ENCODE data around the gene UNC5A.

UNC5A gene

GRCh38 chr5:176800024-176800423, 10.3 kb upstream of the UNC5A start:
- no peak for DNase-seq (ENCODE audit: low read depth, low spot score)

GRCh38 chr5:176802116-176802784, 8.1 kb upstream of the UNC5A start:
- DNase-seq (ENCODE audit: low read depth, low spot score), result no peak

GRCh38 chr5:176803068-176803942, 7.1 kb upstream of the UNC5A start:
- DNase-seq (ENCODE audit: low read depth, low spot score), result no peak

- peak; percentile 62 for DNase-seq (ENCODE audit: low read depth, low spot score)
Measured at GRCh38 chr5:176803943-176804498, 6.3 kb upstream of the UNC5A start.

GRCh38 chr5:176806137-176806536, 4.2 kb upstream of the UNC5A start:
- peak; percentile 53 for DNase-seq (ENCODE audit: low read depth, low spot score)

- no peak for DNase-seq (ENCODE audit: low read depth, low spot score)
Measured at GRCh38 chr5:176809544-176810080, 747 bp upstream of the UNC5A start.

GRCh38 chr5:176810687-176811501, 535 bp downstream of the UNC5A start:
- peak; percentile 61 for DNase-seq (ENCODE audit: low read depth, low spot score)

GRCh38 chr5:176812269-176813259, 2.2 kb downstream of the UNC5A start:
- DNase-seq (ENCODE audit: low read depth, low spot score), result peak; percentile 68

- DNase-seq (ENCODE audit: low read depth, low spot score), result no peak
Measured at GRCh38 chr5:176813587-176814312, 3.4 kb downstream of the UNC5A start.

GRCh38 chr5:176814313-176814685, 3.9 kb downstream of the UNC5A start:
- no peak for DNase-seq (ENCODE audit: low read depth, low spot score)

GRCh38 chr5:176814836-176815438, 4.6 kb downstream of the UNC5A start:
- DNase-seq (ENCODE audit: low read depth, low spot score), result no peak

GRCh38 chr5:176816043-176816745, 5.8 kb downstream of the UNC5A start:
- DNase-seq (ENCODE audit: low read depth, low spot score), result no peak

GRCh38 chr5:176816791-176817347, 6.5 kb downstream of the UNC5A start:
- no peak for DNase-seq (ENCODE audit: low read depth, low spot score)

GRCh38 chr5:176817369-176817840, 7.0 kb downstream of the UNC5A start:
- peak; percentile 46 for DNase-seq (ENCODE audit: low read depth, low spot score)

- DNase-seq (ENCODE audit: low read depth, low spot score), result peak; percentile 61
Measured at GRCh38 chr5:176817841-176818377, 7.5 kb downstream of the UNC5A start.

GRCh38 chr5:176818391-176819098, 8.2 kb downstream of the UNC5A start:
- no peak for DNase-seq (ENCODE audit: low read depth, low spot score)

GRCh38 chr5:176819476-176819875, 9.1 kb downstream of the UNC5A start:
- no peak for DNase-seq (ENCODE audit: low read depth, low spot score)

All from astrocyte of the hippocampus (primary cell).